ENCODE results near the gene OR4A15. TPM values are rescaled to one million over a fixed set of nuclear protein-coding genes. Genes with fewer than 3 reads are reported as not detected.

Gene OR4A15
- total RNA-seq, 1 experiment from 2014 or later, result not detected

DNA sequence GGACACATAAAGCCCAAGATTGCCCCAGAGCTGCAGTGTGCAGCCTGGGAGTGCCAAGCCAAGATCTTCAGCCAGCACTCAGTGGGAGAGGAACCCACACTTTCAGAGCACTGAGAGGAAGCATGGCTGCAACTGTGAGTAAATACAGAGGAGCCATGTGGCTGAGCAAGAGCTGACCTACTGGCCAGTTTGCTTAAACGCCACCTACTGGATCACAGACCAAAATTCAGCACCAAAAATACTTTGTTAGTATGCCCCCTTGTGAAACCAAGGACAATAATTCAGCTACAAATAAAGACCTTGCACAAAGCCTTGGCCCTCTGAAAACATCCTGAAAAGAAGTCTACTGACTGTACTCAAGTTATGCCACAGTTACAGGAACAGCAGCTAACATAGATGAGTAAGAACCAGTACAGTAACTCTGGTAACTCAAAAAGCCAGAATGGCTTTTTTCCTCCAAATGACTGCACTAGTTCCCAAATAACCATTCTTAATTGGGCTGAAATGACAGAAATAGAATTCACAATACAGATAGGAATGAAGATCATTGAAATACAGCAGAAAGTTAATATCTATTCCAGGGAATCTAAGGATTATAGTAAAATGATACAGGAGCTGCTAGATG, 10.1 kb upstream of the OR4A15 start:
- Mint-ChIP-seq H3K4me3 (no peak overlapping the region), H3K27me3 (ENCODE audit: low read depth) (no peaks in the 10 kb centered on the region), H3K36me3 (ENCODE audit: insufficient read depth in 1 of 3, low read depth in 3 of 3) (peaks cover 11 to 47% (median 18%) of the 10 kb centered on the region in 3 experiments; a peak in 6 of 7 replicates), H3K9me3 (peaks cover 95 to 98% of the 10 kb centered on the region in 2 experiments), H3K4me1 (no peaks in the 10 kb centered on the region), H3K27ac (no peak overlapping the region)
- H3T11ph ChIP-seq (ENCODE audit: low read length), result no peak overlapping the region
- H2AFZ ChIP-seq (ENCODE audit: low read length), result no peak overlapping the region
- H3K9me3 ChIP-seq (ENCODE audit: control insufficient read depth, low read depth, low read length), result peaks cover 94% of the 10 kb centered on the region
- H3K79me2 ChIP-seq (ENCODE audit: insufficient read depth, low read length), result no peaks in the 10 kb centered on the region
- H3K56ac ChIP-seq (ENCODE audit: insufficient read length, low read depth, low read length), result no peak overlapping the region
- no peaks in the 10 kb centered on the region for H3K79me1 ChIP-seq (ENCODE audit: insufficient read depth, low read depth, low read length, poor library complexity, severe bottlenecking)
- no peak overlapping the region for H4K8ac ChIP-seq (replicated peaks; ENCODE audit: insufficient read length, low read depth, low read length)
- H3K9ac ChIP-seq (ENCODE audit: extremely low read depth, insufficient read length, low read length), result no peak overlapping the region
- no peaks in the 10 kb centered on the region for H3K27me3 ChIP-seq (ENCODE audit: insufficient read depth, low read length)
- no peak for DNase-seq
- no peak overlapping the region for H3K14ac ChIP-seq (ENCODE audit: insufficient read depth, low read length)
- no peak overlapping the region for H3K4me2 ChIP-seq (ENCODE audit: insufficient read depth, insufficient read length, low read length)
- TF ChIP-seq, protein P1, sequence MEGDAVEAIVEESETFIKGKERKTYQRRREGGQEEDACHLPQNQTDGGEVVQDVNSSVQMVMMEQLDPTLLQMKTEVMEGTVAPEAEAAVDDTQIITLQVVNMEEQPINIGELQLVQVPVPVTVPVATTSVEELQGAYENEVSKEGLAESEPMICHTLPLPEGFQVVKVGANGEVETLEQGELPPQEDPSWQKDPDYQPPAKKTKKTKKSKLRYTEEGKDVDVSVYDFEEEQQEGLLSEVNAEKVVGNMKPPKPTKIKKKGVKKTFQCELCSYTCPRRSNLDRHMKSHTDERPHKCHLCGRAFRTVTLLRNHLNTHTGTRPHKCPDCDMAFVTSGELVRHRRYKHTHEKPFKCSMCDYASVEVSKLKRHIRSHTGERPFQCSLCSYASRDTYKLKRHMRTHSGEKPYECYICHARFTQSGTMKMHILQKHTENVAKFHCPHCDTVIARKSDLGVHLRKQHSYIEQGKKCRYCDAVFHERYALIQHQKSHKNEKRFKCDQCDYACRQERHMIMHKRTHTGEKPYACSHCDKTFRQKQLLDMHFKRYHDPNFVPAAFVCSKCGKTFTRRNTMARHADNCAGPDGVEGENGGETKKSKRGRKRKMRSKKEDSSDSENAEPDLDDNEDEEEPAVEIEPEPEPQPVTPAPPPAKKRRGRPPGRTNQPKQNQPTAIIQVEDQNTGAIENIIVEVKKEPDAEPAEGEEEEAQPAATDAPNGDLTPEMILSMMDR (conservative IDR thresholded peaks at IDR 0.05), result no peak
- H3K23me2 ChIP-seq (ENCODE audit: insufficient read length, low read depth, low read length, poor library complexity, severe bottlenecking), result no peaks in the 10 kb centered on the region
- no peak overlapping the region for H2BK120ac ChIP-seq (ENCODE audit: low read depth, low read length, poor library complexity, severe bottlenecking)
- no peak overlapping the region for H4K91ac ChIP-seq (ENCODE audit: insufficient read length, low read depth, low read length)
- H3K27ac ChIP-seq (ENCODE audit: insufficient read length, low read depth, low read length), result no peak overlapping the region
- H2BK5ac ChIP-seq (ENCODE audit: insufficient read length, low read length), result no peak overlapping the region
- H2BK12ac ChIP-seq (ENCODE audit: insufficient read length, low read depth, low read length), result no peak overlapping the region
- no peak overlapping the region for H2BK20ac ChIP-seq (ENCODE audit: low read depth, low read length, poor library complexity, severe bottlenecking)
- no peak overlapping the region for H2AK5ac ChIP-seq (ENCODE audit: insufficient read length, low read length)
- H2BK15ac ChIP-seq (ENCODE audit: low read depth, low read length), result no peak overlapping the region
- no peaks in the 10 kb centered on the region for H3K4me1 ChIP-seq (ENCODE audit: insufficient read depth, low read length)
- H4K20me1 ChIP-seq (ENCODE audit: control insufficient read depth, insufficient read depth, insufficient read length), result no peaks in the 10 kb centered on the region
- H3K4ac ChIP-seq (ENCODE audit: low read depth, low read length), result no peak overlapping the region
- no CpG with 5 or more reads among the region's 1 CpG for WGBS (ENCODE audit: extremely low coverage, insufficient read length, low lambda C conversion rate)
- H3K23ac ChIP-seq (ENCODE audit: insufficient read length, low read depth, low read length), result no peak overlapping the region
- no peak overlapping the region for H4K5ac ChIP-seq (ENCODE audit: insufficient read length, low read depth, low read length)
- no peak overlapping the region for H3K18ac ChIP-seq (ENCODE audit: insufficient read length, low read depth, low read length)

All from H9 (cell line).